IMR-90 (cell line): ENCODE measurements around the gene KMT2C. TPM values are rescaled to one million over a fixed set of nuclear protein-coding genes. Genes with fewer than 3 reads are reported as not detected.

Experiments used
- ATAC-seq: fragments of 200-7000 bp; cut with Tn5 transposase; 2 replicates; pipeline ENCODE4 v1.9.1; 2020; ENCODE audit warnings: low read depth, mild to moderate bottlenecking, moderate library complexity
- BruUV-seq: library from RNA; stranded (reverse); fragments of 400-500 nt; replicated peaks from 2 replicates; lab custom pipeline; 2021; lab: Mats Ljungman, UMichigan
- CTCF ChIA-PET: fragments of 300-600 bp; formaldehyde crosslinking; extraction: SDS; loops from one replicate; lab custom pipeline; 2021; ENCODE audit warnings: antibody characterized with exemption; lab: Yijun Ruan, JAX
- POLR2A ChIA-PET: fragments of 300-600 bp; sonication (Branson Sonifier 250); formaldehyde crosslinking; loops from one replicate; lab custom pipeline; 2022; ENCODE audit warnings: antibody characterized with exemption; ENCODE audit not compliant: unreplicated experiment; lab: Charles Lee
- DNase-seq: peaks from one replicate; pipeline ENCODE4 v3.0.0; 2013
- H2AFZ ChIP-seq: replicated peaks from 2 replicates; pipeline ENCODE3; 2013; ENCODE audit warnings: low read length, mild to moderate bottlenecking; ENCODE audit not compliant: poor library complexity
- H2AK5ac ChIP-seq: 2 replicates; pipeline ENCODE4 v1.6.1; 2013; ENCODE audit warnings: low read depth, low read length, inconsistent platforms
- H2AK9ac ChIP-seq: replicated peaks from 2 replicates; pipeline ENCODE3; 2013; ENCODE audit warnings: mild to moderate bottlenecking, low read depth, low read length, moderate library complexity; ENCODE audit not compliant: poor library complexity
- H2BK120ac ChIP-seq: 2 replicates; pipeline ENCODE4 v1.6.1; 2013; ENCODE audit warnings: low read depth, low read length, inconsistent platforms
- H2BK15ac ChIP-seq: 3 replicates; pipeline ENCODE4 v1.6.1; 2013; ENCODE audit warnings: low read depth, low read length, inconsistent platforms
- H2BK20ac ChIP-seq: 2 replicates; pipeline ENCODE4 v1.6.1; 2013; ENCODE audit warnings: low read depth, mild to moderate bottlenecking, inconsistent platforms, low read length, moderate library complexity
- H2BK5ac ChIP-seq: 2 replicates; pipeline ENCODE4 v1.6.1; 2013; ENCODE audit warnings: mild to moderate bottlenecking, low read depth, low read length, inconsistent platforms; ENCODE audit not compliant: poor library complexity, severe bottlenecking
- H3K14ac ChIP-seq: replicated peaks from 2 replicates; pipeline ENCODE4 v1.6.1; 2013; ENCODE audit warnings: low read depth, low read length, inconsistent platforms
- H3K18ac ChIP-seq: 2 replicates; pipeline ENCODE4 v1.6.1; 2013; ENCODE audit warnings: low read depth, low read length, control low read depth
- H3K23ac ChIP-seq: 2 replicates; pipeline ENCODE4 v1.6.1; 2013; ENCODE audit warnings: low read depth, low read length, inconsistent platforms
- H3K27ac ChIP-seq: 2 replicates; pipeline ENCODE4 v1.5.1; 2013; ENCODE audit warnings: mild to moderate bottlenecking, control low read depth, low read length; ENCODE audit not compliant: insufficient read depth
- H3K27me3 ChIP-seq: 2 replicates; pipeline ENCODE4 v1.6.1; 2013; ENCODE audit warnings: low read length; ENCODE audit not compliant: control insufficient read depth, insufficient read depth
- H3K36me3 ChIP-seq: 2 replicates; pipeline ENCODE4 v1.6.1; 2013; ENCODE audit warnings: low read length, mixed read lengths; ENCODE audit not compliant: control insufficient read depth, insufficient read depth
- H3K4ac ChIP-seq: 2 replicates; pipeline ENCODE4 v1.6.1; 2013; ENCODE audit warnings: low read depth, low read length, inconsistent platforms
- H3K4me1 ChIP-seq: 2 replicates; pipeline ENCODE4 v1.6.1; 2013; ENCODE audit warnings: low read length, mixed read lengths; ENCODE audit not compliant: control insufficient read depth, insufficient read depth
- H3K4me2 ChIP-seq: 2 replicates; pipeline ENCODE4 v1.6.1; 2013; ENCODE audit warnings: low read depth, mild to moderate bottlenecking, control low read depth, low read length, moderate library complexity
- H3K4me3 ChIP-seq: 2 replicates; pipeline ENCODE4 v1.5.1; 2013; ENCODE audit warnings: low read depth, mild to moderate bottlenecking, control low read depth, low read length, moderate library complexity; ENCODE audit not compliant: insufficient read depth
- H3K56ac ChIP-seq: 2 replicates; pipeline ENCODE4 v1.6.1; 2013; ENCODE audit warnings: low read length, inconsistent platforms; ENCODE audit not compliant: insufficient read depth; ENCODE audit errors: extremely low read depth
- H3K79me1 ChIP-seq, 2 experiments: 2 replicates each; pipeline ENCODE4 v1.6.1; 2013; ENCODE audit warnings: low read length in 2 of 2, inconsistent platforms in 1 of 2, low read depth in 1 of 2
- H3K9ac ChIP-seq: 2 replicates; pipeline ENCODE4 v1.6.1; 2013; ENCODE audit warnings: low read depth, low read length, control low read depth
- H3K9me1 ChIP-seq: 2 replicates; pipeline ENCODE4 v1.6.1; 2013; ENCODE audit warnings: low read length, inconsistent platforms; ENCODE audit not compliant: insufficient read depth
- H3K9me3 ChIP-seq: 2 replicates; pipeline ENCODE4 v1.6.1; 2013; ENCODE audit warnings: low read length; ENCODE audit not compliant: control insufficient read depth, insufficient read depth
- H4K20me1 ChIP-seq: 2 replicates; pipeline ENCODE4 v1.6.1; 2013; ENCODE audit warnings: low read length, inconsistent platforms; ENCODE audit not compliant: insufficient read depth
- H4K5ac ChIP-seq: 2 replicates; pipeline ENCODE4 v1.6.1; 2013; ENCODE audit warnings: mild to moderate bottlenecking, low read depth, low read length, control low read depth
- H4K8ac ChIP-seq, 2 experiments: 2 replicates each; pipeline ENCODE4 v1.6.1; 2013; ENCODE audit warnings: low read depth in 2 of 2, low read length in 2 of 2, control low read depth in 1 of 2, inconsistent platforms in 1 of 2
- H4K91ac ChIP-seq: 2 replicates; pipeline ENCODE4 v1.6.1; 2013; ENCODE audit warnings: low read depth, low read length, inconsistent platforms; ENCODE audit not compliant: insufficient read depth
- CHD1 ChIP-seq: IDR thresholded peaks from 2 replicates; pipeline ENCODE4 v1.6.1; 2012; ENCODE audit warnings: low read depth, low read length, improper control_type of control experiment
- WGBS, 2 experiments: methylation state at CpG; one replicate each; pipeline versions ENCODE4 v1.1.5 to v1.1.7; 2013; ENCODE audit warnings: missing lambda C conversion rate in 2 of 2; ENCODE audit not compliant: insufficient read length in 1 of 2; ENCODE audit errors: extremely low coverage in 2 of 2; 5-methylcytosine and 5-hydroxymethylcytosine counted together
- dilution Hi-C: fragments of 300-500 bp; cut with HindIII; formaldehyde crosslinking; loops from one replicate; pipeline ENCODE4 v1.14.3; 2018; ENCODE audit warnings: low sequenced_read_pairs; ENCODE audit not compliant: unreplicated experiment
- in situ Hi-C: fragments of 300-500 bp; cut with MboI; formaldehyde crosslinking; loops from 3 replicates; pipeline ENCODE4 v1.14.3; 2019; ENCODE audit warnings: low sequenced_read_pairs, inconsistent platforms, mixed read lengths
- intact Hi-C: fragments of 100-400 bp; cut with micrococcal nuclease; formaldehyde crosslinking; loops from 2 replicates; pipeline ENCODE4 v1.10.0; 2022
- polyA plus RNA-seq, 3 experiments: library from polyadenylated mRNA; depleted of rRNA; stranded (reverse); fragments of >200 nt; gene quantifications; 2 replicates each; pipeline ENCODE4 v1.2.3, GENCODE V29; 2012; ENCODE audit warnings: low replicate concordance in 1 of 3
- total RNA-seq: library from RNA; depleted of rRNA; stranded (reverse); fragments of >200 nt; gene quantifications from 2 replicates; pipeline ENCODE4 v1.2.3, GENCODE V29; 2012

KMT2C gene
- total and polyA plus RNA-seq, 2 of the 4 experiments (the other 2 are of a cell fraction) = 8.0 to 23.3 TPM

GRCh38 chr7:152355474-152356057 lies 80.2 kb downstream of the KMT2C start:
- Histone ChIP-seq H2AK9ac (no peak overlapping the region), H2BK15ac (no peak overlapping the region), H3K56ac (no peak overlapping the region), H2AFZ (no peak overlapping the region), H3K36me3 (peaks cover 7% of the 10 kb centered on the region; the same call in 1 of the 2 replicates), H2BK120ac (no peak overlapping the region), H2BK20ac (no peak overlapping the region), H3K9me3 (no peaks in the 10 kb centered on the region), H4K20me1 (peaks cover 9% of the 10 kb centered on the region; the same call in 1 of the 2 replicates), H2AK5ac (no peak overlapping the region), H2BK5ac (no peak overlapping the region), H4K91ac (no peak overlapping the region), H3K23ac (no peak overlapping the region), H3K9me1 (peaks cover 3% of the 10 kb centered on the region; the same call in 1 of the 2 replicates), H4K8ac (no peak overlapping the region), H3K4me3 (no peak overlapping the region), H3K14ac (no peak overlapping the region), H3K4me2 (no peak overlapping the region), H3K27me3 (no peaks in the 10 kb centered on the region), H3K79me1 (peaks cover 20 to 47% of the 10 kb centered on the region in 2 experiments), H4K5ac (no peak overlapping the region), H3K27ac (no peak overlapping the region), H3K18ac (no peak overlapping the region), H3K4ac (no peak overlapping the region), H3K4me1 (peaks cover 4% of the 10 kb centered on the region), H3K9ac (no peak overlapping the region)
- dilution Hi-C loops (no loop called here), in situ Hi-C loops (no loop called here), intact Hi-C loops (no loop called here)
- CTCF ChIA-PET = no interaction called here
- no peak for TF ChIP-seq CHD1
- POLR2A ChIA-PET = no interaction called here
- no TSS peak for BruUV-seq
- ATAC-seq = no peak
- WGBS, 2 experiments = no CpG with 5 or more reads among the region's 2 CpGs
- no peak for DNase-seq
